Breast epithelium (tissue), 4 donors: ENCODE results near the gene HDAC10. TPM values are rescaled to one million over a fixed set of nuclear protein-coding genes. Genes with fewer than 3 reads are reported as not detected.

Source experiments
- DNase-seq, 2 donors: peaks; one replicate each; pipeline ENCODE4 v3.0.0-alpha.2; 2019; ENCODE audit warnings: low spot score in 2 of 2
- H3K27ac ChIP-seq, 2 donors: fragments of 200-600 bp; sonication (generic) in 1 of 2; one replicate each; pipeline ENCODE4 v1.5.1; 2016 to 2019; ENCODE audit warnings: mild to moderate bottlenecking in 1 of 2
- H3K27me3 ChIP-seq, 2 donors: fragments of 200-600 bp; sonication (generic) in 1 of 2; one replicate each; pipeline versions ENCODE4 v1.5.1 to v1.6.0; 2017 to 2019; ENCODE audit warnings: control low read depth in 1 of 2, mild to moderate bottlenecking in 1 of 2
- H3K36me3 ChIP-seq: fragments of 200-600 bp; one replicate; pipeline ENCODE4 v1.5.1; 2019
- H3K4me1 ChIP-seq, 2 donors: fragments of 200-600 bp; sonication (generic); one replicate each; pipeline ENCODE4 v1.5.1; 2016 to 2019; ENCODE audit warnings: control low read depth in 1 of 2
- H3K4me3 ChIP-seq, 3 donors: fragments of 200-600 bp; sonication (generic); 1 replicate in 2 of 3; 2 replicates in 1 of 3; pipeline ENCODE4 v1.5.1; 2016 to 2019; ENCODE audit warnings: mild to moderate bottlenecking in 3 of 3, moderate library complexity in 2 of 3
- H3K9me3 ChIP-seq, 2 donors: fragments of 200-600 bp; sonication (generic) in 1 of 2; one replicate each; pipeline ENCODE4 v1.5.1; 2016 to 2019; ENCODE audit warnings: control low read depth in 1 of 2
- CTCF ChIP-seq, 3 donors: fragments of 450-650 bp; IDR thresholded peaks; one replicate each; pipeline ENCODE4 v1.5.1; 2016 to 2017; ENCODE audit warnings: antibody characterized with exemption in 3 of 3, mild to moderate bottlenecking in 3 of 3, moderate library complexity in 3 of 3
- POLR2A ChIP-seq: fragments of 450-650 bp; IDR thresholded peaks from one replicate; pipeline ENCODE4 v1.6.1; 2016; ENCODE audit warnings: antibody characterized with exemption, mild to moderate bottlenecking, moderate library complexity
- POLR2AphosphoS5 ChIP-seq, 3 donors: sonication (generic); formaldehyde crosslinking; IDR thresholded peaks; one replicate each; pipeline ENCODE4 v1.6.1; 2017; ENCODE audit warnings: antibody characterized with exemption in 3 of 3
- intact Hi-C: fragments of 100-400 bp; cut with DNase I; formaldehyde crosslinking; loops from one replicate; pipeline ENCODE4 v1.15.1; 2023; ENCODE audit warnings: low total_unique reads
- total RNA-seq, 3 donors: library from RNA; depleted of rRNA; stranded (reverse); fragments of >200 nt; gene quantifications; one replicate each; pipeline ENCODE4 v1.1.0, GENCODE V29; 2016

Gene HDAC10
- total RNA-seq, 3 donors from 2014 or later = 22.9 to 35.7 (median 29.4) TPM

- DNase-seq = no peak
- Histone ChIP-seq H3K36me3 (no peaks in the 10 kb centered on the region), H3K9me3 (no peaks in the 10 kb centered on the region), H3K27ac (no peak overlapping the region), H3K27me3 (no peaks in the 10 kb centered on the region), H3K4me1 (no peaks in the 10 kb centered on the region), H3K4me3 (no peak overlapping the region)
- intact Hi-C loops = no loop called here
- no peak for TF ChIP-seq POLR2AphosphoS5 (IDR thresholded peaks at IDR 0.05)
- TF ChIP-seq CTCF (IDR thresholded peaks at IDR 0.05) = no peak
- TF ChIP-seq POLR2A = no peak
Observed at GRCh38 chr22:50198624-50199017, 52.4 kb downstream of the HDAC10 start.

GRCh38 chr22:50197856-50198623 lies 53.0 kb downstream of the HDAC10 start:
- Histone ChIP-seq H3K27ac (no peak overlapping the region), H3K36me3 (no peaks in the 10 kb centered on the region), H3K4me1 (no peaks in the 10 kb centered on the region), H3K27me3 (no peaks in the 10 kb centered on the region), H3K4me3 (no peak overlapping the region), H3K9me3 (no peaks in the 10 kb centered on the region)
- intact Hi-C loops = no loop called here
- no peak for DNase-seq
- no peak for TF ChIP-seq POLR2A
- no peak for TF ChIP-seq CTCF (IDR thresholded peaks at IDR 0.05)
- no peak for TF ChIP-seq POLR2AphosphoS5 (IDR thresholded peaks at IDR 0.05)

GRCh38 chr22:50197000-50197800 lies 53.9 kb downstream of the HDAC10 start:
- Histone ChIP-seq H3K36me3 (no peaks in the 10 kb centered on the region), H3K4me1 (no peaks in the 10 kb centered on the region), H3K4me3 (no peak overlapping the region), H3K27me3 (no peaks in the 10 kb centered on the region), H3K27ac (no peak overlapping the region), H3K9me3 (no peaks in the 10 kb centered on the region)
- intact Hi-C loops = no loop called here
- DNase-seq = no peak
- TF ChIP-seq POLR2A (no peak), CTCF (IDR thresholded peaks at IDR 0.05) (no peak), POLR2AphosphoS5 (IDR thresholded peaks at IDR 0.05) (no peak)

GRCh38 chr22:50196256-50196655 lies 54.8 kb downstream of the HDAC10 start:
- no peaks in the 10 kb centered on the region for H3K36me3 ChIP-seq
- H3K27ac ChIP-seq = no peak overlapping the region
- TF ChIP-seq POLR2A (no peak), CTCF (IDR thresholded peaks at IDR 0.05) (no peak), POLR2AphosphoS5 (IDR thresholded peaks at IDR 0.05) (no peak)
- H3K4me3 ChIP-seq = no peak overlapping the region
- H3K27me3 ChIP-seq = no peaks in the 10 kb centered on the region
- intact Hi-C loops = no loop called here
- DNase-seq = no peak
- H3K4me1 ChIP-seq = peaks cover 0 to 3% of the 10 kb centered on the region in 2 donors
- H3K9me3 ChIP-seq = no peaks in the 10 kb centered on the region

Other genes with a start within 250 kb of the HDAC10 start
- not detected for gene IL17REL, start 238.5 kb downstream of the HDAC10 start, total RNA-seq
- not detected for gene TTLL8, start 193.0 kb downstream of the HDAC10 start, total RNA-seq
- gene MLC1, start 165.8 kb downstream of the HDAC10 start, total RNA-seq = under 1 TPM in 1 of 3 donors, not detected in 2; 0.15 TPM
- gene MOV10L1, start 161.3 kb downstream of the HDAC10 start, total RNA-seq = under 1 TPM; 0.16 to 0.44 (median 0.33) TPM
- gene PANX2, start 80.5 kb downstream of the HDAC10 start, total RNA-seq = 1 to 10 TPM in 2 of 3 donors, under 1 TPM in 1; 0.64 to 2.0 (median 1.8) TPM
- gene TRABD, start 65.4 kb downstream of the HDAC10 start, total RNA-seq = 10 to 100 TPM; 17.3 to 35.7 (median 28.2) TPM
- gene SELENOO, start 50.3 kb downstream of the HDAC10 start, total RNA-seq = 10 to 100 TPM; 24.3 to 32.3 (median 31.8) TPM
- 10 to 100 TPM; 34.2 to 66.2 (median 59.6) TPM for gene TUBGCP6, start 6.2 kb downstream of the HDAC10 start, total RNA-seq
- gene MAPK12, start 10.4 kb upstream of the HDAC10 start, total RNA-seq = 1 to 10 TPM; 3.8 to 9.8 (median 5.3) TPM
- 10 to 100 TPM in 2 of 3 donors, 1 to 10 TPM in 1; 5.7 to 16.5 (median 13.4) TPM for gene MAPK11, start 19.1 kb upstream of the HDAC10 start, total RNA-seq
- gene PLXNB2, start 56.4 kb upstream of the HDAC10 start, total RNA-seq = 100 to 1,000 TPM in 2 of 3 donors, 10 to 100 TPM in 1; 79.0 to 137 (median 122) TPM
- 1 to 10 TPM; 1.8 to 6.9 (median 5.4) TPM for gene DENND6B, start 75.7 kb upstream of the HDAC10 start, total RNA-seq
- gene PPP6R2, start 92.1 kb upstream of the HDAC10 start, total RNA-seq = 10 to 100 TPM; 48.3 to 54.1 (median 49.5) TPM
- 10 to 100 TPM; 30.6 to 33.1 (median 30.6) TPM for gene SBF1, start 223.8 kb upstream of the HDAC10 start, total RNA-seq
- under 1 TPM in 2 of 3 donors, not detected in 1; 0.59 to 0.98 TPM for gene ADM2, start 230.3 kb upstream of the HDAC10 start, total RNA-seq
- not detected for gene MIOX, start 235.6 kb upstream of the HDAC10 start, total RNA-seq